HepG2 (cell line): ENCODE measurements around the gene CYP27B1. TPM values are rescaled to one million over a fixed set of nuclear protein-coding genes. Genes with fewer than 3 reads are reported as not detected.

Experiments
- ARID5B ChIP-seq: IDR thresholded peaks from 2 replicates; pipeline ENCODE4 v1.4.0; 2020; ENCODE audit warnings: mild to moderate bottlenecking, missing genetic modification reagents
- ATF4 ChIP-seq, 2 experiments: fragments of 450-650 bp in 1 of 2; sonication (generic) in 1 of 2; formaldehyde crosslinking; IDR thresholded peaks; 2 replicates each; pipeline versions ENCODE4 v1.5.0 to v1.8.0; 2020 to 2022; ENCODE audit warnings: mild to moderate bottlenecking in 1 of 2, missing genetic modification reagents in 1 of 2
- DBP ChIP-seq: sonication (generic); formaldehyde crosslinking; IDR thresholded peaks from 2 replicates; pipeline ENCODE4 v1.4.0; 2020; ENCODE audit warnings: missing genetic modification reagents; ENCODE audit errors: not compliant biosample characterization
- ELF3 ChIP-seq: IDR thresholded peaks from 2 replicates; pipeline ENCODE4 v1.6.1; 2016; ENCODE audit warnings: missing genetic modification reagents, missing compliant biosample characterization
- ESRRA ChIP-seq: sonication (generic); formaldehyde crosslinking; IDR thresholded peaks from 2 replicates; pipeline ENCODE4 v1.5.1; 2020; ENCODE audit warnings: mild to moderate bottlenecking, low read depth, missing genetic modification reagents
- GPN1 ChIP-seq: sonication (generic); formaldehyde crosslinking; IDR thresholded peaks from 2 replicates; pipeline ENCODE4 v1.5.1; 2020; ENCODE audit warnings: missing genetic modification reagents, borderline replicate concordance
- MED1 ChIP-seq: sonication (generic); formaldehyde crosslinking; IDR thresholded peaks from 2 replicates; pipeline ENCODE4 v1.4.0; 2020; ENCODE audit warnings: missing genetic modification reagents
- NCOR1 ChIP-seq: fragments of 200-600 bp; sonication (generic); IDR thresholded peaks from 2 replicates; pipeline ENCODE4 v1.7.0; 2017; ENCODE audit warnings: antibody characterized with exemption, low read length, borderline replicate concordance
- NFE2 ChIP-seq: sonication (generic); formaldehyde crosslinking; IDR thresholded peaks from 2 replicates; pipeline ENCODE4 v1.4.0; 2020; ENCODE audit warnings: missing genetic modification reagents
- NFKBIZ ChIP-seq: IDR thresholded peaks from 2 replicates; pipeline ENCODE4 v1.6.1; 2018; ENCODE audit warnings: missing genetic modification reagents, missing compliant biosample characterization
- NR2F6 ChIP-seq, 2 experiments: IDR thresholded peaks; 2 replicates each; pipeline ENCODE4 v1.6.1; 2016; ENCODE audit warnings: antibody characterized with exemption in 1 of 2, mild to moderate bottlenecking in 1 of 2
- RXRA ChIP-seq: sonication (generic); formaldehyde crosslinking; IDR thresholded peaks from 2 replicates; pipeline ENCODE4 v1.5.1; 2020; ENCODE audit warnings: missing genetic modification reagents
- SKI ChIP-seq: fragments of 450-650 bp; IDR thresholded peaks from one replicate; pipeline ENCODE4 v1.6.1; 2018; ENCODE audit warnings: mild to moderate bottlenecking; ENCODE audit not compliant: partially characterized antibody
- SP140L ChIP-seq: sonication (generic); formaldehyde crosslinking; IDR thresholded peaks from 2 replicates; pipeline ENCODE4 v1.4.0; 2020; ENCODE audit warnings: missing genetic modification reagents, borderline replicate concordance
- STAG1 ChIP-seq: sonication (generic); formaldehyde crosslinking; IDR thresholded peaks from 2 replicates; pipeline ENCODE4 v1.4.0; 2020; ENCODE audit warnings: missing genetic modification reagents
- TEAD2 ChIP-seq: sonication (generic); formaldehyde crosslinking; IDR thresholded peaks from 2 replicates; pipeline ENCODE4 v1.9.0; 2021; ENCODE audit warnings: missing genetic modification reagents
- TEAD3 ChIP-seq: optimal IDR thresholded peaks from 2 replicates; pipeline ENCODE3; 2016; ENCODE audit warnings: borderline replicate concordance
- TRIM24 ChIP-seq: sonication (generic); formaldehyde crosslinking; IDR thresholded peaks from 2 replicates; pipeline ENCODE4 v1.8.0; 2022; ENCODE audit warnings: mild to moderate bottlenecking, missing genetic modification reagents
- YEATS2 ChIP-seq: sonication (generic); formaldehyde crosslinking; IDR thresholded peaks from 2 replicates; pipeline ENCODE4 v1.4.0; 2020; ENCODE audit warnings: missing genetic modification reagents, borderline replicate concordance
- ZFP82 ChIP-seq: sonication (generic); formaldehyde crosslinking; IDR thresholded peaks from 2 replicates; pipeline ENCODE4 v1.5.1; 2020; ENCODE audit warnings: mild to moderate bottlenecking, missing genetic modification reagents, borderline replicate concordance
- ZNF30 ChIP-seq: sonication (generic); formaldehyde crosslinking; IDR thresholded peaks from 2 replicates; pipeline ENCODE4 v1.5.0; 2020; ENCODE audit warnings: mild to moderate bottlenecking, missing genetic modification reagents
- ZNF737 ChIP-seq: sonication (generic); formaldehyde crosslinking; IDR thresholded peaks from 2 replicates; pipeline ENCODE4 v1.5.0; 2020; ENCODE audit warnings: missing genetic modification reagents, mild to moderate bottlenecking, borderline replicate concordance
- polyA plus RNA-seq, 8 experiments: library from polyadenylated mRNA; depleted of rRNA in 3 of 8; stranded (reverse) in 7 of 8; unstranded in 1 of 8; fragments of >200 nt; fragmentation: Illumina TruSeq in 4 of 8; extraction: Trizol in 4 of 8; gene quantifications; 2 replicates each; pipeline versions ENCODE4 v1.2.1 to v1.2.3, GENCODE V29; 2011 to 2016; ENCODE audit warnings: low read depth in 4 of 8, missing spikeins in 1 of 8, mixed read lengths in 1 of 8; ENCODE audit not compliant: insufficient read depth in 1 of 8
- total RNA-seq, 5 experiments: library from RNA; depleted of rRNA; stranded (reverse); fragments of >200 nt; fragmentation: Illumina TruSeq; extraction: Trizol; gene quantifications; 2 replicates each; pipeline ENCODE4 v1.2.3, GENCODE V29; 2016; ENCODE audit warnings: low read depth in 1 of 5
- TF ChIP-seq, protein P1 (sequence below): sonication (generic); formaldehyde crosslinking; IDR thresholded peaks from 2 replicates; pipeline ENCODE4 v1.4.0; 2020; ENCODE audit warnings: missing genetic modification reagents

CYP27B1 gene
- total and polyA plus RNA-seq, 2 of the 13 experiments (the other 11 are each of a cell fraction or from before 2014, with no cell fraction given) = 2.3 to 3.0 TPM

- TF ChIP-seq DBP (CRISPR knock-in tag) (no peak), RXRA (CRISPR knock-in tag) (peak; percentile 30; the same call in 1 of the 2 replicates), NCOR1 (peak; percentile 43; the same call in 1 of the 2 replicates), GPN1 (CRISPR knock-in tag) (no peak), MED1 (CRISPR knock-in tag) (peak; percentile 82), ZFP82 (CRISPR knock-in tag) (no peak), TEAD3 (CRISPR knock-in tag) (peak; percentile 10), STAG1 (CRISPR knock-in tag) (peak; percentile 6; the same call in 1 of the 2 replicates), ARID5B (peak; percentile 66), TEAD2 (CRISPR knock-in tag) (no peak), ZNF30 (CRISPR knock-in tag) (no peak), SKI (no peak), ELF3 (CRISPR knock-in tag) (peak; percentile 55; the same call in 1 of the 2 replicates), ESRRA (CRISPR knock-in tag) (peak; percentile 66; the same call in 1 of the 2 replicates), YEATS2 (CRISPR knock-in tag) (peak; percentile 43; the same call in 1 of the 2 replicates), NFKBIZ (CRISPR knock-in tag) (peak; percentile 62; the same call in 1 of the 2 replicates), ATF4 (CRISPR knock-in tag; IDR thresholded peaks at IDR 0.05) (peak in 1 of 2 experiments; percentile 95; a peak in 2 of 4 replicates), TRIM24 (CRISPR knock-in tag) (peak; percentile 85), SP140L (no peak), NR2F6 (IDR thresholded peaks at IDR 0.05) (no peak), NR2F6 (CRISPR knock-in tag; IDR thresholded peaks at IDR 0.05) (peak; percentile 67; the same call in 1 of the 2 replicates), ZNF737 (CRISPR knock-in tag) (no peak), NFE2 (CRISPR knock-in tag) (no peak)
- TF ChIP-seq, protein P1, sequence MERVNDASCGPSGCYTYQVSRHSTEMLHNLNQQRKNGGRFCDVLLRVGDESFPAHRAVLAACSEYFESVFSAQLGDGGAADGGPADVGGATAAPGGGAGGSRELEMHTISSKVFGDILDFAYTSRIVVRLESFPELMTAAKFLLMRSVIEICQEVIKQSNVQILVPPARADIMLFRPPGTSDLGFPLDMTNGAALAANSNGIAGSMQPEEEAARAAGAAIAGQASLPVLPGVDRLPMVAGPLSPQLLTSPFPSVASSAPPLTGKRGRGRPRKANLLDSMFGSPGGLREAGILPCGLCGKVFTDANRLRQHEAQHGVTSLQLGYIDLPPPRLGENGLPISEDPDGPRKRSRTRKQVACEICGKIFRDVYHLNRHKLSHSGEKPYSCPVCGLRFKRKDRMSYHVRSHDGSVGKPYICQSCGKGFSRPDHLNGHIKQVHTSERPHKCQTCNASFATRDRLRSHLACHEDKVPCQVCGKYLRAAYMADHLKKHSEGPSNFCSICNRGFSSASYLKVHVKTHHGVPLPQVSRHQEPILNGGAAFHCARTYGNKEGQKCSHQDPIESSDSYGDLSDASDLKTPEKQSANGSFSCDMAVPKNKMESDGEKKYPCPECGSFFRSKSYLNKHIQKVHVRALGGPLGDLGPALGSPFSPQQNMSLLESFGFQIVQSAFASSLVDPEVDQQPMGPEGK (CRISPR knock-in tag) = peak; percentile 47; the same call in 1 of the 2 replicates
These were observed 47.3 kb upstream of the CYP27B1 start (continued) for GRCh38 chr12:57813971-57814772.
